Measurements from ENCODE around the gene NIN.
A peak's percentile ranks its signal among the peaks of the same experiment; 100 is the strongest.

NIN gene

DNA sequence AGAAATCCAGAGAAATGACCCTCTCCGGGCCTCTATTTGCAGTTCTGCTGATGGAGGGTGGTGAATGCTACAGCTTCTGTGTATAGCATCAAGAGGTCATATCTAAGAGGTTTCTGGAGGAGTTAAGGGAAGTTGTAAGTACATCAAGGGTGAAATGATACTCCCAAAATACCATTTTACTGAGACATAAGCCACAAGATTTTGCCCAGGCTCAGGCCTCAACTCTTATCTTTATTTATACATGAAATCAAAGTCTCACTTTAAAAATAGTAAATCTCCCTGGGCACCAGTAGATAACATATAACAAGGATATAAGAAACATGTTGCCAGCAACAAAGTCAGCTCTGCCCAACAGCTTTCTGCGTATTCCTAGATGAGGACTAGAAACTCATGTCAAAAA, 40.4 kb downstream of the NIN start:
- DNase-seq (ENCODE audit: low read depth) = no peak

DNA sequence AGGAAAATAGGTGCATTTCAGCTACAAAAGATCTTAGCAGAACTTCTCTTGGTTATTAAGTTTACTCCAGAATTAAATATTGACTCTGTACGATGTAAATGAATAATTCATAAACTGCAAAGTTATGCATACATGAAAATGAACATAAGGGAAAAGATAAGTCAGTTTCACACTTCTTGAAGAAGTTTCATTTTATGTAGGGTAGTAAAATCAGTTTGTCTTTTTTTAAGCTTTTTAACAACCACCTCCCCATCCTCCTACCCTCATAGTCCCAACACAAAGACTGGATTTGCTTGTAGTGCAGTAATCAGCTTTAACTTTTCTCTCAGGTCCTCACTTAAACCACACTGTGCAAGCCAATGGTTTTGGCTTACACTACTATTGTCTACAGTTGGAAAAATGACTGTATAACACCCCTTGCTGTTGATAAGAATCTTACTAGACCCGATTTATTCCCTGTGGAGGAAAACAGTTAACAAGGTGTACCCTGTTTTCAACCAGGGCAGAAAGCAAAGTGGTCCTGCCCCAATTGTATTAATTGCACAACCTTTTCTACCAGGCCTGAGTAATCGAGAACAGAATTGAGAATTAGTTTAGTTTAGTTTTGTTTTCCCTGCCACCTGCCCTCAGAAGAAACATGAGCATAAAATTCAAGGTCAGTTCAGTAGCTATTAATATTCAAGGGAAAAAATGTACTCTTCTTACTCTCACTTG, 44.1 kb downstream of the NIN start:
- DNase-seq (ENCODE audit: low read depth) = no peak

DNA sequence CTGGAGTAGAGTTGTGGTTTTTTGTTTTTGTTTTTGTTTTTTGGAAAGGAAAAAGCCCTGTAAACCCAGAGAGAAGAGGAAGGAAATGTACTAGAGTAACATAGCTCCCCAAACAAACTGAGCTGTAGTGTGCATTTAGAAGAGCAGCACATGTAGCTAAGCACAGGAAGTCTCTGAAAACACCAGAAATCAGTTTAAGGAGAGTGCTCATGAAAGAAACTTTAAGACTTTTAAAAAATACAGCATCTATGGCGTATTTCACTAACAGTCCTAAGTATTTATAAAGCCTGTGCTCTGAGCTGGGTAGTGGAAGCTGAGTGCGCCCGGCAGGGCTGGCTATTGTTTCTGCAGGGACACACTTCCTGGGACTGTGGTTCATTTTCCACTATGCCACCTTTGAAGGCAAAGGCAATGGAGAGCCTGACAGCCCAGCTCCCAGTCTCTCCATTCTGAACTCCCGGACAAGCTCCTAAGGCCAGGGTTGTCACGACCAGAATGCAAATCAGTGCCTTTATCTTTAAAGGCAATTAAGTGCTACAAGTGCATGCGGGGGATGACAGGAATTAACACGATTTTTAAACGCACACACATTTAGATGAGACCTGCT, 45.4 kb downstream of the NIN start:
- no peak for DNase-seq (ENCODE audit: low read depth)

DNA sequence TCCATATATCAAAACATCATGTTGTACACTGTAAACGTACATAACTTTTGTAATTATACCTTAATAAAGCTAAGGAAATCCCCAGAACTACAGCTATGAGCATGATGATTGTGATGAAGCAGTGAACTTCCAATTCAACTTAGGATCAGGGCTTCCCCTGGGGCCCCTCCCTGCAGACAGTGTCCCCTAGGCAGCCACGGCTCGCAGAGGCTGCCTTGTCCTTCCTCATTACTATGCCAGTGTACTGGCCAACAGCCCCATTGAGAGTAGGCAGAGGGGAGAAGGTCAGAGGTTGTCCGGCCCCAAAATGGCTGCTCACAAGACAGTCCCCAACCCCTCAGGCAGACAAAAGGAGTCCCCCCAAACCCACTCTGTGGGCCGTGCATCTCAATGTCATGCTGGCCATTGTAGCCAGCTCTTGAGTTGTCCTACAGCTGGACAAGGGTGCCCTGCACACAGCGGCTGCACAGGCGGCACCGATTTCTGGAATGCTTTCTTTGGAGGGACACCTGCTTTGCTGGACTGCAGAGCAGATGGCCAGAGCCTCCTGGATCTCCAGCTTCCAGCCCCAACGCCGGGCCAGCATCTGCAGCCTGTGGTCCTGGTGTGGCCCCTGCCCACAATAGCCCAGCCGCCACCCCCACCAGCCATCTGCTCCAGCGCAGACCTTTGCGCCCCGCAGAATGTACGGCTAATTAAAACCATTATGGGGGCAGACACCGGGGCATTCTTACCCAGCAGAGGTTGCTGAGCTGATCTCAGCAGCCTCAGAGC, 46.1 kb downstream of the NIN start:
- DNase-seq (ENCODE audit: low read depth) = no peak

DNA sequence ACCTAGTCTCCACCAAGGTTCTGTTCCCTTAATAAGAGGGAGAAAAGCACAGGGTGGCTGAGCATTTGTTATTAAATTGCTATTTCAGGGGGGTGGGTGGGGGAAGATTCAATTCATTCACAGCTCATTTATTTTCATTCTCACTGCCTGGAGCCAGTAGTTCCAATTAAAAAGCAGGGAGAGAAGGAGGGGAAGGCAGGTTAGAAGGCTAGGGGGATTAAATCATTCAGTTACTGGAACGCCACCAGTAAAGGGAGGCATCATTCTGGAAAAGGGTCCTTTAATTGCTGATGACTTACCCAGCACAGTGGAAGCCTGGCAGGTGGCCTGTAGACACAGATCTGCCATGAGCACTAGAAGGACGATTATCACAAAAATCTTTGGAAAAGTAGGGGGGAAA, 47.4 kb downstream of the NIN start:
- DNase-seq (ENCODE audit: low read depth) = no peak

DNA sequence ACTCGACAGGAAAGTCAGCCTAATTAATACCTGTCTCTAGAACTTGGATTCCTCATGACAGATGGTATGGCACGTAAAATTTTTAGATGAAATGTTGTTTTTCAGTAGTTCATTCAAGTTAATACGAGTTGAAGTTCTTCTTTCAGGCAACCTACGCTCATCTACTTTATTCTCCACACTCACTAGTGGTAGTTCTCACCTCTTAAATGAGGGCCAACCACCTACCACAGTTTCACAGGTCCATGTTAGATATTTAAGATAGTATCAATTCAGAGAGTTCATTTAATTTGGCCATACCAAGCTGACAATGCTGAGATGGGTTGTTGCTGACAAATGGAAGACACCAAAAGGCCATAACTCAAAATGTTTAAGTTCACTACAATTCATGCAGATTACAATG, 50.6 kb downstream of the NIN start:
- no peak for DNase-seq (ENCODE audit: low read depth)

DNA sequence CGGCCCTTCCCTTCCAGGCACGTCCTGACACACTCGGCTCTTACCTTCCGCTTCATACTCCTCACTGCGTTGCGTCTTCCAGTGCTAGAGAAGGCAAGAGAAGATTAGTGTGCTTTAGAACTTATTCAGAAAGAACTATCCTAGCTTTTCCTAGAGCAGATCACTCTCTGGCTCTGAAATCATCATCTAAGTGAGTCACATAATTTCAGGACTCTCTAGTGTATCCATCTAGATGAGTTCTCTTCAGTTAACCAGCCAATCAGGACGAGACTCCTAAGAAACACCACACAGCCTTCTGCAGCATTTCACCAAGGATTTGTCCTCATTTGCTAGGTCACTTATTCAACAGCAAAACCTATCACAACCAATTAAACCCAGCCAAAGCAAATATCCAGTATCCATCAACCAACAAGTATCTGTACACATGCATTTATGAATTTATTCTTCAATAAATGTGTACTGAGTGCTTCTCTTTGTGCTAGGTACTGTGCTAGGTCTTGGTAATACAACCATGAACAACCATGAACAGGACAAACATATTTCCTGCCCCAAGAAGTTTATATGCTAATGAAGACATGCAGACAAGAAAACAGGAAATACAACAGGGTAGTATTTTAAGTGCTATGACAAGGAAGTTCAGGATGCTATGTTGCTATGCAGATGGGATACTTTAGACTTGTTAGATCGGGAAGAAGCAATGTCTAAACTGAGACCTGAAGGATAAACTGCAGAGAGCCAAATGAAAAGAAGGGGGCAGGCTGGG, 52.1 kb downstream of the NIN start:
- DNase-seq (ENCODE audit: low read depth) = no peak

DNA sequence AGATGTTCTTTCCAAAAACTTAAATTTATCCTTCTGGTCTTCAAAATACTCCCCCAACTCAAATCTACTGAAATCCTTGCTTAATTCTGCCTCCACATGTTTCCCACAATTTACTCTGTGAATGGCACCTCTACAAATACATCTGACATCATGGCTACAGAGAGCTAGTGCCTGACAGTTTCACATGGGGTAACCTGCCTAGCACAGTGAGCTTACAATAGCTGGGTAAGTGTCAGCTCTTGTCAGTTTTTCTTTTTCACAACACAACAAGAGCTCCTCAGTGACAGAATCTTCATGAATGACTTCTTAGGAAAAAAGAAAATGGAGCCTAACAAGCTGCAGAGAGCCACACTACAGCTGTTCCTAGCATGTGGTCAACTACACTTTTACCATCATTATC, 54.4 kb downstream of the NIN start:
- DNase-seq (ENCODE audit: low read depth) = no peak

DNA sequence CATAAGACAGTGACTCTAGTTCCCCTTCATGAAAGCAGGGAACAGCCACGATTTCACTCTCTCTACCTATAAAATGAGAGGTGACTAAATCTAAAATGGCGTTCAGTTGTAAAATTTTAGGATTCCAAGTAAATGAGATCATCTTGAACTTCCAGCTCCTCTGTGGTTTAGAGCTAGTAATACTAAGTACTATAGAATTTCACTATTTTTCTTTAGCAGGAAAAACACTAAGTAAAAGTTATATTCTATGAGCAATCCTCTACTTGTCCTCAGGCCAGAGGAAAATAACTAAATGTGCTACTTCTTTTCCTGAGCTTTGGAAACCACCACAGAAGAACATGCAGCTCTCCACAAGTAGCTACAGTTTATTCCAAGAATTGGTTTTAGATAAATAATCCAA, 55.6 kb downstream of the NIN start:
- no peak for DNase-seq (ENCODE audit: low read depth)

DNA sequence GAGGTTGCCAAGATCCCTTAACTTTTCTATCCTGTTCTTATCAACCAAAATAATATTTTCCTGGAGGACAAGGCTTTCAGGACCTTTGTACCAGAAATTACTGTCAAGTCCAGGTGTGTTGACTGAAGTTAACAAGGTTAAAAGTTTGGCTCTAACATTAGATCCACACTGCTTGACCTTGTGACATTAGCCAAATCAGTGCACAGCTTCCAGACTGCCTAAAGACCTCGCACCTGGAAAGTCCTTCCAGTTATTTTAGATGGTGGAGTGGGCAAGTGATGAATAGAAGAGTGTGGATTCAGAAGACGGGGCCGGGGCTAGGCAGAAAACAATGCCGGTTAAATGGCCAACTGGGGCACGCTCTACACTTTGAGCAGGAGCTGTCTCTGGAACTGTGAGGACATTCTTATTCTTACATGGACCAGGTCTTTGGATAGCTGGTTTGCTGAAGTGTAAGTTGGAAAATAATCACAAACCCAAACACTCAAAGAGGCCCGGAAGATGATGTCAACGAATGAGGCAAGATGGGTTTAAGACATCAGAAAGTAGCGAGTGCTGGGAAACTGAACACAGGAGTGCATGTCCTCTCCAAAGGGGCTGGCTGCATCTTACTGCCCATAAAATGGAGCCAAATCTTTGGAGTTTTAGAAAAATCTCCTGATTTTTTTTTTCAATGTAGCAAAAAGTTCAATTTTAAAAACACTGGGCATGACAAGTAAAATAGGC, 56.3 kb downstream of the NIN start:
- no peak for DNase-seq (ENCODE audit: low read depth)

DNA sequence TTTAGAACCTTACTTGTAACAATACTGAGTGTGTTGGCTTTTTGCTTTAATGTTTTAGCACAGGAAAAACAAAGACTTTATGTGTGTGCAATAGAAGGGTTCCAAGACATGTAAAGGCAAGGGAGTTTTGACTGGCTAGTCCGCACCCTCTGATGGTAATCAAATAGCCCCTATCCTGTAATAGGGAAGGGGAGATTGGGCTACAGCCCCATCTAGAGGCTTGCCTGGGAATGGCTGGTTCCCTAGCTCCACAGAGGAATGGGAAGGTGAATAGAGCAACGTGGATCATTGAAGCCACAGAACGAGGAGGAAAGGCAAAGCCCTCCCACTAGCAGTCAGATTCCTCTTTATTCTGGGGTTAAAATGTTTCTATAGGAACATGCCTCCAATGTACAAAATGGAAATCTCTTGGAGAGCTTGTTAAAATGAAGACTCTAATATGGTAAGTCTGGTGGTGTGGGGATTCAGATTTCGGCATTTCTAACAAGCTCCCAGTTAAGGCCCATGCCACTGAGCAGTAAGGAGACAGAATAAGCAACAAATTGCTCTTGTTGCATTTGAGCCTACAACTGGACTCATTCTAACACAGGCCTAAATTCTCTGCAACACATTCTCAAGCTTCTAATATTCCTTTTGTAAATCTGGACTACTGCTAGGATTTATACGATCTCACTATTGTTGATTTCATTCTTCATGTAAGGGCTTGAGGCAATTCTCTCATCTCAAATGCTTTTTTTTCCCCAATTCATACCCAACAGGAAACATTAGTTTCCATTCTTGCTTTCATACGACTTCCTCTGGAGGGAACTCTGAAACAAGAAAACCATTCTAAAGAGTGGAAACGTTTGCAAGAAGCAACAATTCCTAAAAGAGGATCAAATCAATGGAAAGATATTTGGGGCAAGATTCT, 57.1 kb downstream of the NIN start:
- peak; percentile 14 for DNase-seq (ENCODE audit: low read depth)

DNA sequence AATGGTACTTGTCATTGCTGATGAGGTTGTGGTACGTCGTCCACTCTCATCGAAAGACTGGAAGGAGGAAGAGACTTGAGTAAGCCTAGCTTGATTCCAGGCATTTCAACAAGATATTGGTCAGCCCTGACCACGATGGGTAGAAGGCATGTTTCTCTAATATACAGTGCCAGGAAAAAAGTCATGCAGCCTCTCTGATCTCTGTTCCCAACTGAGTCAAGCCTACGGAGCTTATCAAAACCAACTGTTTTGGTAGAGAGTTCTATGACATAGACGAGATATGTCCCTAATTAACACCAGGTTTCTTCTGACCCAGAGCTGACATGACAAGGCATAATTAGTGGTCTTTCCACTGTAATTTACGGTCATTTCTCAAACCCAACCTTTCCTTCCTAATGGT, 58.5 kb downstream of the NIN start:
- DNase-seq (ENCODE audit: low read depth) = no peak

DNA sequence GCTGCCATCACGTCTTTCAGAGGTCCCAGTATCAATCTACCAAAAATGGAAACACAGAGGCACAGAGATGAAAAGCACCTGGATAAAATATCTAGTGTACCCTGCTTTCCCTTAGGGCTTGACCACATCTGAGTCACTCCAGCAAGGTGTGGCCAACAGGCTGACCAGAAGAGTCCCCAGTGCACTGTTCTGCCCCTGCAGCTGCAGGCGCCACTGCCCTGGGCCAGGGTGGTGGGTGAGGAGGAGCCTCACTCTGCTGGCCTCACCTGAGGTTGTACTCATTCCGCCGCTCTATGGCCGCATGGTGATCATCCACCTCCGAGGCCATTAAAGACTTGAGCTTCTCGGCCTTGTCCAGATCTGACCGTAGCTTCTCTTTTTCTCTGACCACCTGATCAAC, 60.4 kb downstream of the NIN start:
- no peak for DNase-seq (ENCODE audit: low read depth)

DNA sequence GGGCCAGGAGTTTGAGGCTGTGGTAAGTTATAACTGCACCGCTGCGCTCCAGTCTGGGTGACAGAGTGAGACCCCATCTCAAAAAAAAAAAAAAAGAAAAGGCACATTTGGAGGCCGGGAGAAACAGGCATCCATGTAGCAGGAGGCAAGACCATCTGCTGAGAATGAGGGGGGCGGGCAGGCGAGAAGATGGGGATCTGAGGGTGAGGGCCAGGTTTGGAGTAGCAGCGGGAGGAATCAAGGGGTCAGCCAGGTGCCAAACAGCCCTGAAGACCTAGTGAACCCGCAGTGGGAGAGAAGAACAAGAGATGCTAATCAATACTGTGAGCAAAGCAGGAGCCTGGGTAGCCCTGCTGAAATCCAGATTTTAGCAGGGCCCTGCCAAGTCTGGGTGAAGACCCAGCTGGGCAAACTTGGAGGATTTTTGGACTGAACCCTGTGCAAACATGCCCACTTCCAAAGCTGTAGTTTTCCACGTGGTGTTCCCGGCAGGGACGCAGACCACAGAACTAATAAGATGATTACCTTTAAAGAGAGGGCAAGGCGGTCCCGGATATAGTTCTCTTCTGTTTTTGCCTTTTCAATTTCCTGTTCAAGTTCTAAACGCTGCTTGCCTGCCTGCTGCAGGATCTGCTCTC, 61.0 kb downstream of the NIN start:
- DNase-seq (ENCODE audit: low read depth) = no peak

DNA sequence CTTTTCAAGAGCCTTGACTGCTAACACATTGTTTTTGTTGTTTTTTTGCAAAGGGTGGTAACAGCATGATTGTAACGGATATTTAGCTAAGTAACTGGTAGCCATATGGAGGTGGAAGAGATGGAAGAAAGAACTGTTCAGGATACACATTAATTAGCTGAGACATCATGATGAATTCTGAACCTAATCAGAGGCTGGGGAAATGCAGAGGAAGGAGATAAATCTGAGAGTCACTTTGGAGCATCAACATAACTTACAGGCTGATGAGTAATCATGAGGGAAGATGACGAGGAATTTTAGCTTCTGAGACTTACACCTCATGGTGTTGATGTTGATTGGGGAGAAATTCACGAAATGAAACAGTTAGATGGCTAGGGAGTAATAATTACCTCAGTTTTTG, 62.3 kb downstream of the NIN start:
- no peak for DNase-seq (ENCODE audit: low read depth)

DNA sequence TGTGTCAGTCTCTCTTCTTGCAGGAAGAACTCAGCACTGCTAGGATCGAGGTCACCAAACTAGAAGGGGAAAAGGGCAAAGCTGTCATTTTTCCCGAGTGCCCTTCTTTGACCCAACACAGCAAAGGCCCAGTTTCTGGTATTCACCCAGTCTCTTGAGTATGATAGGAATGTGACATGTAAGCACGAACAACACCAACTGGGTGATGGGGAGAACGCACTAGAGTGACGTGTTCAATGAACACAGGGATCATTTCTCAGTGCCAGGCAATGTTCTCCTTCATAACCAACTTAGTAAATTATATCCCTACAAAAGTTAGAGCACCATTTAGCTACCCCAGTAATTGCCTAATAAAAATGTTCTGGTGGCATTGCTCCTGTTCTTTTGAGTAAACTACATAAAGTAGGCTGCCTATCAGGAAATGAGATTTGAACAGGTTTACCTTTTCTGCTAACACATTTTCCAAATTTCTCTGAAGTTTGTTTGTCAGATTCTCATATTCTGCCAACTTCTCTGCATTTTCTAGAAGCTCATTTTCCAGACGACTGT, 64.5 kb downstream of the NIN start:
- DNase-seq (ENCODE audit: low read depth) = no peak

DNA sequence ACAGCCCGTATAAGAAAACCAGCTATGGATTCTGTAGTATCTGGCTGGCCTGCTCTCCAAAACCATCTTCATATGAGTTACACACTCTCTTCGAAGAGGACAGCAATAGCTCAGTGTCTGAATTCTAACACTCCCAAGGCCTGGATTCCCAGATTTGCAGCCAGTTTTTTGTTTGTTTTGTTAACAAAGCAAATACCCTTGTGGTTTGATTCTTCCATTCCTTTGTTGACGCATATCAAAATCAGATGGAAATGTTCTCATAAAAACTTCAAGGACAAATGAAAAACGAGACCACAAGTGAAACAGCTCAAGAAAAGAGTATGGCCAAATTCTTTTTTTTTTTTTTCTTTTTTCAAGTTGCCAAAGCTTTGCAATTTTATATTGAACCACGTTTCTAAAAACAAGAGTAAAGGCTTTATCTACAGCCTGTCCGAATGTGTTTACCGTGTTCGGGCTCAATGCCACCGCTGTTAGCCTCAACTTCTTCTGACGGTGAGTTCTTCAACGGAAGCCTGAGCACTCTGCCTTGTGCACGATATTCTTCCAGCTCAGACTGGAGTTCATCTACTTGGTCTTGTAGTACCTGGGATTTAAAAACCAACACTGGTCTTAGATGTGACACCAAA, 67.5 kb downstream of the NIN start:
- no peak for DNase-seq (ENCODE audit: low read depth)

DNA sequence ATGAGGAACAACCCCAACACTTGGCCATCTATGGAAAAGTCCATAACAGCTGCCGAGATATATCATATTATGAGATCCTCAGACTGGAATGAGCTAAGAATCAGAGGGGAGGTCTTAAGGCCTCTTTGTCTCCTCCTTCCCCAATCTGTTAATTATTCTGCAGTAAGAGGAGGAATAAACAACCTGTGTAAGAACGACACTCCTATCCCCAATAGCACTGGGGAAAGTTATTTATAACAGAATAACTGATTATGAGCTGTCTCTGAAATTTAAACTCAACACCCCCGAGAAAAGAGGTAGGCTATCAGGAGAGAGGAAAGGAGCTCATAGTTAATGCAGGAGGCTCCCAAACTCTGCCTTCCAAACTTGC, 68.0 kb downstream of the NIN start:
- no peak for DNase-seq (ENCODE audit: low read depth)

DNA sequence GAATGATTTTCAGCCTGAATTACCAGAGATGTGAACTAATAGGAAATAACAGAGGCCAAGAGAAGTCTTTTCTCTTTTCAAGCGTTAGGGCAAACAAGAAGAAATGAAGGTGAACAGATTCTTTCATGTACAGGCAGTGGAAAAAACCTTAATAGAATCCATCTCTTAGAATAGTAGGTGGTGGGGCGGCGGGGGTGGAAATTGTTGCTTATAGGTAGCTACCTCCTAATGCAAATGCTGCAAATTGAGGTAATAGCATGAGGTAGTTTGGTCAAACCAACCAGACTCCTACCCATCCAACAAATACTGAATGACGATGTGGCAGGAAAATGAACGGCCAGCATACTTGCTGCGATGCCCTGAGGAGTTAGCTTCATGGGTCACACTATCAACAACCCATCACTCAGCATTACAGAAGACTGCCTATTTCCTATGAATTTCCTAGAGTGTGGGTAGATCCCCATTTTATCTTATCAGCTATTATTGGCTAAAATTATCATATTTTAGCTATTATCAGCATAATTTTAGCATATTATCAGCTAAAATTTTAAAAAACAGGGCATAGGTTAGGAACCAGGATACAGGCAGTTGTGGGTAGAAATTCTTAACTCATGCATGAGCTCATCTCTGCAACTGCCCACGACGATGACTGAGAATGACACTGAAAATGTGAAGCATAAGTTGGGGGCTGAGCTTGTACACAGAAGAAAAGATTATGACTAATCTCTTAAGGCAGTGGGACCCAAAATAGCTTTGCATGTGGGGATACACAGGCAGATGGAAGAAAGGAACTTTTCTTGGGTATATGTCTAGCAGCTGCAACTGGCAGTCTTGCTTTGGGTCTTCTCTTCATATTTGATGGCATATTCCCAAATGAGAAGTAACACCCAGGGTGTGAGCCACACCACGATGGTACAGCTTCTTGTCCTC, 68.7 kb downstream of the NIN start:
- no peak for DNase-seq (ENCODE audit: low read depth)

All from CMK (cell line).